SKM-1 treated with dmso at 0.1 percent for 144 hours (cell line): ENCODE measurements around the gene KIF26A.

Source experiments
- DNase-seq: peaks from one replicate; lab custom pipeline; 2025; ENCODE audit not compliant: unreplicated experiment; lab: John Stamatoyannopoulos, UW

The KIF26A gene

GRCh38 chr14:104175811-104176210 lies 37.4 kb downstream of the KIF26A start:
- DNase-seq: no peak

GRCh38 chr14:104176611-104177010 lies 38.2 kb downstream of the KIF26A start:
- DNase-seq: no peak

DNA sequence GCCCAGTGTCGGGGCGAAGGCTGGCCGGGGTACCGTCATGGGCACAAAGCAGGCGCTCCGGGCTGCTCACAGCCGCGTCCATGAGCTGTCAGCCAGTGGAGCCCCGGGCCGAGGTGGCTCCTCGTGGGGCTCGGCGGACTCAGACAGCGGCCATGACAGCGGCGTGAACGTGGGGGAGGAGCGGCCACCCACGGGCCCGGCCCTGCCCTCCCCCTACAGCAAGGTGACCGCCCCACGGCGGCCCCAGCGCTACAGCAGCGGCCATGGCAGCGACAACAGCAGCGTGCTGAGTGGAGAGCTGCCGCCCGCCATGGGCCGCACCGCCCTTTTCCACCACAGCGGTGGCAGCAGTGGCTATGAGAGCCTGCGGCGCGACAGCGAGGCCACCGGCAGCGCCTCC lies 39.0 kb downstream of the KIF26A start:
- DNase-seq: no peak

- DNase-seq: no peak
These were observed 39.9 kb downstream of the KIF26A start for GRCh38 chr14:104178279-104178678.

GRCh38 chr14:104179126-104179525 lies 40.7 kb downstream of the KIF26A start:
- no peak for DNase-seq

- no peak for DNase-seq
These were observed 41.3 kb downstream of the KIF26A start for GRCh38 chr14:104179564-104180129.

DNA sequence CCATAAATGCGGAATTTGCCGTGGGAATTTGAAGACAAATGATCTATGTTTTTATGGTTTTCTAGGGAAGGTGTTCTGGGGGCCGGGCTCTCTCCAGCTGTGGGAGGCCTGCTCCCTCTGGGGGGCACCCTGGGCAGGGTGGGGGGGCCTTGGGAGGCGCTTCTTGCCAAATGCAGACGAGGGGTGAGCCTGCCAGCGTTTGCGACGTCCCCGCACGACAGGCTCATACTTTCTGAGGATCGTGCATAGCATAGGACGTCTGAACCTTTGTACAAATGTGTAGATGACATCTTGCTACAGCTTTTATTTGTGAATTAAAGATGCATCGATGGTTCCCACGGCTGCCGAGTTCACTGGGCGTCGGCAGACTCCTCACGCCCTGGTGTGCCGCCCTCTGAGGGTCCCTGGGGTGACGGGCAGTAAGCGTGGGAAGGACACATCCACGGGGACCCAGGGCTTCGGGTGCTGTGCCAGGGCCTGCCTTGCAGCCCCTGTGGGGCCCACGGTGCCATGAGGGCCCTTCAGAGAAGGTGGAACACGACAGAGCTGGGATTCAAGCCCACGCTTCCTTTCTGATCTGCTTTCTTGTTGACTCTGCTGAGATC lies 42.3 kb downstream of the KIF26A start:
- DNase-seq: no peak

GRCh38 chr14:104181761-104182530 lies 43.6 kb downstream of the KIF26A start:
- no peak for DNase-seq

DNA sequence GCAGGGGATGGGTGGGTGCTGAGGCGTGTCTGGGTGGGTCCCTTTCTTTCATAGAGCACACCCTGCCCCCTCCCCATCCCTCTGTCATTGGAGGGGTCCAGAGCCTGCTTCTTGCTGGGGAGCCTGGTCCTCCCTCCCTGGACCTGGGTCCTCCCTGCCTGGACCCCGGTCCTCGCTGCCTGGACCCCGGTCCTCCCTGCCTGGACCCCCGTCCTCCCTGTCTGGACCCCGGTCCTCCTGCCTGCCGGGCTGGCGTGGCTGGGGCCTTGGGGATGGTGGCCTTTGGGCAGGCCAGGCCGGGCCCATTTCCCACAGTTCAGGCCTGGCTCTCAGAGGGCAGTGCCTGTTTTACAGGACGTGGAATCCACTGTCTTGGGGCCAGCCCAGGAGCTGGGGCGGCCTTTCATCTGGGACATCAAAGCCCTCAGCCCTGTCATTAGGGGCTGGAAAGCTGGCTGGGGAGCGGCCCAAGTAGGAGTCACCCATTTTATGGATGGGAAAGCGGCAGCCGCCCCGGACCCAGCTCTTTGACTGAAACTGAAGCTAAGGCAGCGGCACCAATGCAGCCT lies 44.6 kb downstream of the KIF26A start:
- DNase-seq: no peak

DNA sequence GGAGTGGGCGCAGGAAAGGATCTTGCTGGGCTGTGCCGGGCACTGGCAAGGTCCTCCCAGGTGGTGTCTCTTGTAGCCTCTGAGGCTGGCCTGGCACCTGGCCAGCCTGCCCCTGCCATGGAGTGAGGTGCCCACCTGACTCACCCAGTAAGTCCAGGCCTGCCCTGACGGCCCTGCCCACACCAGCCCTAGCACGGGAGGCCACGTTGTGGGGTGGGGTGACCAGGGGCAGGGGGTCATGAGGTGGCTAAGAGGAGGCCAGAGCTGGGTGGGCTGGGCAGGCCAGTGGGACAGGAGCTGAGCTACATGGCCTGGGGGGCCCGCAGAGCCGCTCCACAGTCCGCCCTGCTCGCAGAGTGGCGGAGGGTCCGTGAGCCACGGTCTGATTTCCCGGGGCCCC lies 45.4 kb downstream of the KIF26A start:
- no peak for DNase-seq

DNA sequence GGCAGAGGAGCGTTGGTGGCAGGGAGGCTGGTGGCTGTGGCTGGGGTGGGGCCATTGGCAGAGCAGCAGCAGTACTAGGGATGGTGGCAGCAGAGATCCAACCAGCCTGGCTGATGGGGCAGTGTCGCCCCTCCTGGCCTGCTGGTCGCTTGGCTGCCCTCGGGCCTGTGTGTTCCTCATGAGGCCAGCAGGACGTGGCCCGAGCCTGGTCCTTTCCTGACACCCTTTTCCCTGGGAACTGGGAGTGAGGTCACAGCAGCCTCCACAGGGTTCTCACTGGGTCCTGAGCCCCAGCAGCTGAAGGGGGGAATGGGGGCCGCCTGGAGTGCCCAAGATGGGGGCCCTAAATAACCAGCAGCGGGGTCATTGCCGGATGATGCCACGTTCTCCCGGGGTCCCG lies 46.1 kb downstream of the KIF26A start:
- no peak for DNase-seq

DNA sequence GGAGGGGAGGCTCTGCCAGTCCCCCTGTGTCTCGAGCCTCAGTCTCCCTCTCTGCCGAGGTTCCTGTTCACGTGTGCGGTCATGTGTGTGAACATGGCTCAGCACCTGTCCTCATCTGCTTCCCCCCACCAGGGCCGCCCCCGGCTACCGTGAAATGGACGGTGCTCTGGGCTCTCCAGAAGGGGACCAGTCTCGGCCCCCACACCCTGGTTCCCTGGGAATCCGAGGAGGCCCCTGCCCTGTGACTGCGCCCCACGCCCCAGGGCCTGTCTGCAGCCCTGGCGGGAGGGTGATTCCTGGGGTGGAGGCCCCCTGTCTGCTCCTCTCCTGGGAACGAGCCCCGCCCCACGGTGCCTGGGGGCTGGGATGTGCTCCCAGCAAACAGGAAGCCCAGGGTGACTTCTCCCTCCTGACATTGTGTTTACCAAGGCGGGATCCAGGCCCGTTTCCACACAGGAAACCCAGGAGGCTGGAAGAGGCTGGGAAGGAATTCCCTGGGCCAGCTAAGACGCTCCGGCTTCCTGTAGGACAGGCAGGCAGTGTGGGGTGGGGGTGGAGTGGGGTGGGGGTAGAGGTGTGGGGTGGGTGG lies 46.6 kb downstream of the KIF26A start:
- no peak for DNase-seq

DNA sequence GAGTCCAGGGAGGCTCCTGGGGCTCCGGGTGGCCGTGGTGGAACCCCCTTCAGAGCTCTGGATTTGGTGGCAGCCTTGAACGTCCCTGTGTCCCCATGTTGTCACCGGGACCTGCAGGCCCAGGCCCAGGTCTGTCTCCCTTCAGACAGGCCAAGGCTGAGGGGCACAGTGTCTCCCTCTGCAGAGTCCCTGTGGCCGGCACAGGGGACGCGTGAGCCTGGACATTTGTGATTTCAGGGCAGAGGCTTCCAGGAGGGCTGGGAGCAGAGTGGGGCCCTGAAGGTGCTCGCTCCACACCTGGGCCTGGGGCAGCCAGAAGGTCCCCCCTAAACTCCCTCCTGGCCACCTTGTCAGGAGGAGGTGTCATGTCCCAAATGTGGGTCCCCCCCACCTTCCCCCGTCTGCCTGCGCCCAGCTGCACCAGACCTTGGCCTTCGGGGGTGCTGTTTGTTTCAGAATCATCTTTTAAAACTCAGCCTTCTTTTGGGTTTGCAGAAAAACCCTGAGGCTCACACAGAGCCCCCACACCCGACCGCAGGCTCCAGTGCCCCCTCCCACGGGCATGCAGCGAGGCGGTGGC lies 47.6 kb downstream of the KIF26A start:
- DNase-seq: no peak

GRCh38 chr14:104186575-104186974 lies 48.2 kb downstream of the KIF26A start:
- DNase-seq: no peak

DNA sequence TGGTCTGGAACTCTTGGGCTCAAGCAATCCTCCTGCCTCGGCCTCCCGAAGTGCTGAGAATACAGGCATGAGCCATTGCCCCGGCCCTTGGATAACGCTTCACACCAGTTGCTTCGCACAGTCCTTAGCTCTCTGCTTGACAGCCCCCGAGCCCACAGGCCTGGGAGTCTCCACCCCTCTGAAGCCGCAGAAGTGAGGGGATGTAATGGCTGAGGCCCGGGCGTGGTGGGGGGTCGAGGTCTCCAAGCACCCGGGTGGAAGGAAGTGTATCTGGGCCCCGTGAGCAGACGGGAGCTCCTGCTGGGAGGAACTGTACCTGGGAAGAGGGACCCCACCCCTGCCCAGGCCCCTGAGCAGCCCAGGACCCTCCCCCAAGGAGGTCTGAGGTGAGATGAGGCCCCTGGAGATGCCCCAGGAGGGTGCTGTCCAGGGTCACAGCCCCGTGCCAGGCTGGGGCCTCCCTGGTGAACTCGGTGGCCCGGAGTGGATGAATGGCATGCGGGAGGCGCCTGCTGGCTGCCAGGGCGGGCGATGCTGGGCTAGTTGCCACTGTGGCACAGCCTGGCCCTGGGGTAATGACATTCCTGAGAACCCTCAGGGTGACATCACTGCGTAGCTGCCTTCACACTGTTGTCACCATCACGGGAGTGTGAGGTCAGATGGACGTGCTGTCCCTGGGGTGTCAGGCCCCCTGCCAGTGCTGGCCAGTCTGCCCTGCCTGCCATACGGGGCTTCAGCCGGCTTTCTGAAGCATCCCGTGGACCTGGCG lies 48.9 kb downstream of the KIF26A start:
- no peak for DNase-seq

GRCh38 chr14:104187931-104188726 lies 49.7 kb downstream of the KIF26A start:
- DNase-seq: no peak

- DNase-seq: no peak
These were observed 50.5 kb downstream of the KIF26A start for GRCh38 chr14:104188727-104189400.

- no peak for DNase-seq
These were observed 51.4 kb downstream of the KIF26A start for GRCh38 chr14:104189629-104190335.
